Peyer's patch (tissue), 4 donors: ENCODE results near the gene FBXO17.

Source experiments
- POLR2A ChIP-seq, 2 donors: fragments of 450-650 bp; IDR thresholded peaks; one replicate each; pipeline ENCODE4 v1.5.1; 2017; ENCODE audit warnings: antibody characterized with exemption in 2 of 2, mild to moderate bottlenecking in 2 of 2, moderate library complexity in 2 of 2
- TF ChIP-seq, protein P1 (sequence below), 6 experiments: fragments of 450-650 bp in 4 of 6; fragments of 200-600 bp in 2 of 6; sonication (generic) in 1 of 6; IDR thresholded peaks; one replicate each; pipeline ENCODE4 v1.5.1; 2017 to 2019; ENCODE audit warnings: antibody characterized with exemption in 6 of 6, mild to moderate bottlenecking in 3 of 6, moderate library complexity in 1 of 6

- TF ChIP-seq POLR2A (IDR thresholded peaks at IDR 0.05) = no peak
- TF ChIP-seq, protein P1, sequence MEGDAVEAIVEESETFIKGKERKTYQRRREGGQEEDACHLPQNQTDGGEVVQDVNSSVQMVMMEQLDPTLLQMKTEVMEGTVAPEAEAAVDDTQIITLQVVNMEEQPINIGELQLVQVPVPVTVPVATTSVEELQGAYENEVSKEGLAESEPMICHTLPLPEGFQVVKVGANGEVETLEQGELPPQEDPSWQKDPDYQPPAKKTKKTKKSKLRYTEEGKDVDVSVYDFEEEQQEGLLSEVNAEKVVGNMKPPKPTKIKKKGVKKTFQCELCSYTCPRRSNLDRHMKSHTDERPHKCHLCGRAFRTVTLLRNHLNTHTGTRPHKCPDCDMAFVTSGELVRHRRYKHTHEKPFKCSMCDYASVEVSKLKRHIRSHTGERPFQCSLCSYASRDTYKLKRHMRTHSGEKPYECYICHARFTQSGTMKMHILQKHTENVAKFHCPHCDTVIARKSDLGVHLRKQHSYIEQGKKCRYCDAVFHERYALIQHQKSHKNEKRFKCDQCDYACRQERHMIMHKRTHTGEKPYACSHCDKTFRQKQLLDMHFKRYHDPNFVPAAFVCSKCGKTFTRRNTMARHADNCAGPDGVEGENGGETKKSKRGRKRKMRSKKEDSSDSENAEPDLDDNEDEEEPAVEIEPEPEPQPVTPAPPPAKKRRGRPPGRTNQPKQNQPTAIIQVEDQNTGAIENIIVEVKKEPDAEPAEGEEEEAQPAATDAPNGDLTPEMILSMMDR (IDR thresholded peaks at IDR 0.05) = no peak
Observed at GRCh38 chr19:38893341-38893771, 82.2 kb downstream of the FBXO17 start.
